Kidney glomerular epithelial cell (primary cell): ENCODE data around the gene NDUFS5.
"Not testable (repeated sequence)": the region's sequence is repeated elsewhere in the genome, so short reads cannot be mapped to it uniquely, and the experiment has no call there.

ENCODE experiments used
- DNase-seq: peaks from one replicate; lab custom pipeline; 2025; lab: John Stamatoyannopoulos, UW

The NDUFS5 gene

GRCh38 chr1:39063775-39064174 is 37.6 kb downstream of the NDUFS5 start:
- DNase-seq, result no peak

- no peak for DNase-seq
Observed at GRCh38 chr1:39065542-39065941, 39.4 kb downstream of the NDUFS5 start.

- not testable (repeated sequence) for DNase-seq
Observed at GRCh38 chr1:39068227-39068626, 42.1 kb downstream of the NDUFS5 start.

- not testable (repeated sequence) for DNase-seq
Observed at GRCh38 chr1:39071557-39071956, 45.4 kb downstream of the NDUFS5 start.

GRCh38 chr1:39076127-39076798 is 50.1 kb downstream of the NDUFS5 start:
- no peak for DNase-seq

GRCh38 chr1:39076799-39077148 is 50.6 kb downstream of the NDUFS5 start:
- DNase-seq, result no peak

GRCh38 chr1:39080269-39080826 is 54.2 kb downstream of the NDUFS5 start:
- DNase-seq, result no peak

- no peak for DNase-seq
Observed at GRCh38 chr1:39080831-39081270, 54.7 kb downstream of the NDUFS5 start.

- no peak for DNase-seq
Observed at GRCh38 chr1:39081271-39082009, 55.3 kb downstream of the NDUFS5 start.

- DNase-seq, result no peak
Observed at GRCh38 chr1:39082010-39082799, 56.1 kb downstream of the NDUFS5 start.

- DNase-seq, result no peak
Observed at GRCh38 chr1:39082811-39083576, 56.8 kb downstream of the NDUFS5 start.

GRCh38 chr1:39084191-39084590 is 58.0 kb downstream of the NDUFS5 start:
- no peak for DNase-seq
